ENCODE measurements around the gene CTNNA3. TPM values are rescaled to one million over a fixed set of nuclear protein-coding genes. Genes with fewer than 3 reads are reported as not detected.

Gene CTNNA3
- total RNA-seq, 6 experiments from 2014 or later: 0.19 to 3.6 (median 1.2) TPM

DNA sequence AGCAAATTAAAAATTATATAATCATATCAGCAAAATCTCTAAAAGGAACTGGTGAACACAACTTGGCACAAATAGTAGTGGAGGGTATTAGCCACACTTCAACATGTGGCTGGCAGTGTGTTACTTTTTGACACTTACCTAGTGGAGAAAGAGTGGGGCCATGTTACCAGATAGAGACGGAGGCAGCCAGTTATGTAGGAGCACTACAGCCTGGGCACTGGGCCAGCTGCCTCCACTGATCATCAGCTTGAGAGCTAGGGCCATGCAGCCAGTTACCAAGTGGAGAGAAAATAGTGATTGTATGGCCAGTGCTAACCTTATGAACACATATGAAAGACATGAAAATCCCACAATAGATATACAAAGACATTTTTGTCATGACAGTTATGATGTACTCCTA lies 243.1 kb downstream of the CTNNA3 start:
- ATAC-seq (no peak), DNase-seq (no peak)
- Histone ChIP-seq H3K27me3 (no peaks in the 10 kb centered on the region), H3K9me3 (no peaks in the 10 kb centered on the region), H3K4me3 (no peak overlapping the region), H3K4me1 (no peaks in the 10 kb centered on the region), H3K27ac (no peak overlapping the region), H3K36me3 (no peaks in the 10 kb centered on the region)
- no peak for TF ChIP-seq POLR2A (IDR thresholded peaks at IDR 0.05)
- TF ChIP-seq, protein P1, sequence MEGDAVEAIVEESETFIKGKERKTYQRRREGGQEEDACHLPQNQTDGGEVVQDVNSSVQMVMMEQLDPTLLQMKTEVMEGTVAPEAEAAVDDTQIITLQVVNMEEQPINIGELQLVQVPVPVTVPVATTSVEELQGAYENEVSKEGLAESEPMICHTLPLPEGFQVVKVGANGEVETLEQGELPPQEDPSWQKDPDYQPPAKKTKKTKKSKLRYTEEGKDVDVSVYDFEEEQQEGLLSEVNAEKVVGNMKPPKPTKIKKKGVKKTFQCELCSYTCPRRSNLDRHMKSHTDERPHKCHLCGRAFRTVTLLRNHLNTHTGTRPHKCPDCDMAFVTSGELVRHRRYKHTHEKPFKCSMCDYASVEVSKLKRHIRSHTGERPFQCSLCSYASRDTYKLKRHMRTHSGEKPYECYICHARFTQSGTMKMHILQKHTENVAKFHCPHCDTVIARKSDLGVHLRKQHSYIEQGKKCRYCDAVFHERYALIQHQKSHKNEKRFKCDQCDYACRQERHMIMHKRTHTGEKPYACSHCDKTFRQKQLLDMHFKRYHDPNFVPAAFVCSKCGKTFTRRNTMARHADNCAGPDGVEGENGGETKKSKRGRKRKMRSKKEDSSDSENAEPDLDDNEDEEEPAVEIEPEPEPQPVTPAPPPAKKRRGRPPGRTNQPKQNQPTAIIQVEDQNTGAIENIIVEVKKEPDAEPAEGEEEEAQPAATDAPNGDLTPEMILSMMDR (IDR thresholded peaks at IDR 0.05): no peak
- intact Hi-C loops (cut with DNase I): no loop called here
- 100% methylated on average over 1 of the region's 1 CpG for WGBS (ENCODE audit: insufficient coverage, low coverage, low lambda C conversion rate, missing lambda C conversion rate)

DNA sequence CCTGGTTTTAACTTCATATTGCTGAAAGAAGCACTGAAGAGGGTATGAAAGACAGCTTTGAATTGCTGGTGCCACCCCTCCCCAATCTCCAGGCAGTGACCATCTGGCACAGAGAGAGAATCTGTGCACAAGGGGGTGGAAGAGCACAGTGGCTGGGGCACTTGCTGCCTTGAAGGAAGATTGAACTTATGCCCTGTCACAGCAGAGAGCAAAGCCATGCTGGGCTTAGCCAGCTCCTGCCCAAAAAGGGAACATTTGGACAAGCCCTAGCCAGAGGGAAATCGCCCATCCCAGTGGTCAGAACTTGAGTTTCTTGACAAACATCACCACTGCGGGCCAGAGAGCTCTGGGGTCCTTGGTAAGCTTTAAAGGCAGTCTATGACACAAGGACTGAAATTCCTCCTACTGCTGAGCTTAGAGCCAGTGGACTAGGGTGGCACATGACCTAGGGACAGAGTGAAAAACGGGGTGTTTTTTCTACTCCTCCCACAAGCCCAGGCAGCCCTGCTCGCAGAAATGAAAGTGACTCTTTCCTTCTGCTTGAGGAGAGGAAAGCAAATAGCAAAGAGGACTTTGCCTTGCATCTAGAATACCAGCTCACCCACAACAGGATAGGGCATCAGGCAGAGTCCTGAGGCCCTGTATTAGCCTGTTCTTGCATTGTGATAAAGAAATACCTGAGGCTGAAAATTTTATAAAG lies 257.2 kb downstream of the CTNNA3 start:
- Histone ChIP-seq H3K9me3 (no peaks in the 10 kb centered on the region), H3K4me1 (no peaks in the 10 kb centered on the region), H3K27ac (no peak overlapping the region), H3K4me3 (no peak overlapping the region), H3K27me3 (no peaks in the 10 kb centered on the region), H3K36me3 (no peaks in the 10 kb centered on the region)
- no peak for TF ChIP-seq POLR2A (IDR thresholded peaks at IDR 0.05)
- TF ChIP-seq, protein P1 (IDR thresholded peaks at IDR 0.05): no peak
- DNase-seq (no peak), ATAC-seq (no peak)
- intact Hi-C loops (cut with DNase I): no loop called here
- 34% methylated on average over 3 of the region's 4 CpGs for WGBS (ENCODE audit: insufficient coverage, low coverage, low lambda C conversion rate, missing lambda C conversion rate)

DNA sequence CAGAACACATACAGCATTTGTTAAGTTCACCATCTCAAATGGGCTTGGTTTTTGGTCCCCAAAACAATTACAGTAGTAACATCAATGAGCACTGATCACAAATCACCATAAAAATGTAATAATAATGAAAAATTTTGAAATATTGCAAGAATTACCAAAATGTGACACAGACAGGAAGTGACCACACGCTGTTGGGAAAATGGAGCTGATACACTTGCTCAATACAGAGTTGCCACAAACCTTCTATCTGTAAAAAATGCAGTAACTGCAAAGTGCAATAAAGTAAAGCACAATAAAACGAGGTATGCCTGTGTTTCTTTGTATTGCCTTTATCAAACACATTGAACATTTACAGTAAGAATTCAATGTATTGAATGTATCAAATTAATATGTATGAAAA lies 262.7 kb downstream of the CTNNA3 start:
- intact Hi-C loops (cut with DNase I): no loop called here
- no peak overlapping the region for H3K27ac ChIP-seq
- no peaks in the 10 kb centered on the region for H3K9me3 ChIP-seq
- no peaks in the 10 kb centered on the region for H3K27me3 ChIP-seq
- no peaks in the 10 kb centered on the region for H3K36me3 ChIP-seq
- H3K4me1 ChIP-seq: no peaks in the 10 kb centered on the region
- no peak overlapping the region for H3K4me3 ChIP-seq
- DNase-seq (no peak), ATAC-seq (no peak)
- TF ChIP-seq, protein P1 (IDR thresholded peaks at IDR 0.05): no peak
- no peak for TF ChIP-seq POLR2A (IDR thresholded peaks at IDR 0.05)
- WGBS (ENCODE audit: insufficient coverage, low coverage, low lambda C conversion rate, missing lambda C conversion rate): 38% methylated on average over 2 of the region's 2 CpGs

DNA sequence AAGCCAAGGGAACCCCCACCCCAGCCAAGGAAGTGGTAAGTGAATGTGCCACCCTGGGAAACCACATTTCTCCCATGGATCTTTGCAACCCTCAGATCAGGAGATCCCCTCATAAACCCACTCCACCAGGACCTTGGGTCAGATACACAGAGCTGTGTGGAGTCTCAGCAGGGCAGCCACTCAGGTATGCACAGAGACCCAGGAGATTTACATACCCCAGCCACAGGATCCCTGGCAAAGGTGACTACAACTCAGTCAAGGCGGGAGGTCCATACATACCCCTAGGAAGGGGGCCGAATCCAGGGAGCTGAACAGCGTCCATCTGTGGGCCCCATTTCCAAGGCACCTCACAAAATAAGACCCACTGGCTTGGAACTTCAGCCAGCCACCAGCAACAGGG lies 293.4 kb downstream of the CTNNA3 start:
- no peak overlapping the region for H3K27ac ChIP-seq
- H3K9me3 ChIP-seq: no peaks in the 10 kb centered on the region
- no peak for ATAC-seq
- WGBS (ENCODE audit: insufficient coverage, low coverage, low lambda C conversion rate, missing lambda C conversion rate): no CpG with 5 or more reads among the region's 3 CpGs
- no peak for DNase-seq
- intact Hi-C loops (cut with DNase I): no loop called here
- H3K36me3 ChIP-seq: no peaks in the 10 kb centered on the region
- H3K27me3 ChIP-seq: no peaks in the 10 kb centered on the region
- TF ChIP-seq, protein P1 (IDR thresholded peaks at IDR 0.05): no peak
- no peak for TF ChIP-seq POLR2A (IDR thresholded peaks at IDR 0.05)
- H3K4me3 ChIP-seq: no peak overlapping the region
- no peaks in the 10 kb centered on the region for H3K4me1 ChIP-seq

All from right lobe of liver (tissue), 6 donors.